HG02588 (cell line): ENCODE measurements around the gene KRT72.

Experiments used
- ATAC-seq: cut with Tn5 transposase; IDR thresholded peaks from one replicate; pipeline ENCODE4 v1.9.1; 2021; ENCODE audit warnings: mild to moderate bottlenecking, moderate library complexity; ENCODE audit not compliant: unreplicated experiment

Gene KRT72

GRCh38 chr12:52581481-52581880 lies 19.8 kb downstream of the KRT72 start:
- ATAC-seq = no peak

- no peak for ATAC-seq
Measured at GRCh38 chr12:52581066-52581465, 20.2 kb downstream of the KRT72 start.

DNA sequence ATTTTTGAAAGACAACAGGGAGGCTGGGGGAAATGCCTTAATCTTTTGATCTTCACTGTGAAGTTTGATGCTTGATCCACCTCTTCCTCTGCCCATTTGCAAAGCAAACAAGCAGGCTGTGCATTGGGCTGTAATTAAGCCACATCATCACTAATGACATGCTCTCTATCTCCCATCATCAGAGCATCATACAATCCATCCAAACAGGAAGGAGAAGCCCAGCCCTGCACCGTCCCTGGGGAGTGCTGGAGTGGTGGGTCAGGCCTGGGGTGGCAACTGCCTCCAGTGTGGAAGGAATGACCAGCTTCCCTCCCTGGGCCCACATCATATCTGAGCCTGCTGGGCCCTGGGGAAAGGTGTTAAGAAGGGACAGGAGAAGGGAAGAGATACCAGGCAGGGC lies 20.8 kb downstream of the KRT72 start:
- ATAC-seq = no peak

- ATAC-seq = no peak
Measured at GRCh38 chr12:52579468-52580465, 21.5 kb downstream of the KRT72 start.

GRCh38 chr12:52578469-52578868 lies 22.8 kb downstream of the KRT72 start:
- ATAC-seq = no peak

DNA sequence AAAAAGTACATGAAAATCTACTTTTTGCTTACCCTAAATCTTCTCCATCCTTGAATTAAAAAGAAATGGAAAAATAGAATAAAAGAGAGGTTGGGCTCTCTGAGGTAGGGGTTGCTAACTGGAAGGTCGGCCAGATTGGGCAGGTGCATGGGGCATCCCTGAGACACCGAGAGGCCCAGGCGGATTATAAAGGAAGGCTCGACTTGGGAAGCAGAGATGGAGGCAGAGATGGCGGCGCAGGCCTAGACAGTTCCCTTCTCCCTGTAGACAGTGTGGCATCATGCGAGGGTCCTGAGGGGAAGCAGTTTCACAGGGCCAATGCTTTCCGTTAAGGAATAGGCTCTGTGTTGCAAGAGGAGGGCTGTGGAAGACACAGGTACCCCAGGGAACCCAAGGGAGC lies 23.9 kb downstream of the KRT72 start:
- ATAC-seq = no peak

DNA sequence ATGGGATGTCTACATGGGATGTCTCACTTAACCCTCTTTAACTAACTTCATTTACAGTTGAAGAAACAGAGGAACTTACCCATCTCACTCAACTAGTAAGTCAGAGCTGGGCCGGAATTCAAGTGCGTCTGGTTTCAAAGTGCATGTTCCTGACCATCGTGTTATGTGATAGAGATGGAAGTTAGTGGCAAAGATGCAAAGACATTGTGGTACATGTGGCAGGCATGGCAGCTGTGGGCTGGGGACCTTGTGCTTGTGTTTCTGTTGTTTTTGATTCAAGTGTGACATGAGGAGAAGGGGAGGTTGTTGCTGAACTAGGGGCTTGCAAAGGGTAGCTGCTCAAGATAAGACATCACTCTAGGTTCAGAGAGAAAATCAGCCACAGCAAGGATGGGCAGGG lies 25.3 kb downstream of the KRT72 start:
- no peak for ATAC-seq

DNA sequence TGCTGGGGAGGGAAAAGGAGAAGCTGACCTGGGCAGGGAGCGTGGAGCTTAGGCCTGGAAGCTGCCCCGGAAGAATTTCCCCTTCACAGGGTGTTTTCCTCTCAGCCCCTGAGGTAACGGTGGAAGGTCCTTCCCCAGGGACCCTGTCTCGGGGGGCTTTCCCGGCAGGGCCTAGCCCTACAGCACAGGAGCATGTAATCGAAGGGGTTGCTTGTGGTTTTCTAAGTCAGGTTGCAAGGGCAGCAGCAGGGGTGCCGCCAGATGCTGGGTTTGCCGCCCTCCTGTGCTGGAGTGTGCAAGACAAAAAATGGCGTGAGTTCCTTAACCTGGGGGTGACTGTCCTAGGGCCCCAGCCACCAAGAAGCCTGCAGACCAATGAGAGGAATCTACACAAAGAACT lies 26.0 kb downstream of the KRT72 start:
- no peak for ATAC-seq

DNA sequence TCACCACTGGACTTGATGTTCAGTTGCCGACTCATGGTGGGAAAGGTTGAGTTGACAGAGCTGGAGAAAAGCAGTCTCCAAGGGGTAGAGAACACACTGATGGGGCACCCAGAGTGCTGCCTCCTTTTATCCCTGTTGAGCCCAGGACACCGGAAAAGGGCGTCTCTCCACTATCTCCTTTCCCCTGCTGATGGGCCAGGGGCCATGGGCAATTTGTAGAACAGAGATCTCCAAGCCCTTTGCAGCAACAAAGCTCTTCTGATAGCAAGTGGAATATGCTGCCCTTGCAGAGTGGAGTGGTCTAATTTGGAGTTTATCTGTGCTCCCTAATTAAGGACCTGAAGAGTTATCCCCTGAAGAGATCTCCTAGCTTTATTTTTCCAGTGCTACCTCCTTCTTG lies 27.5 kb downstream of the KRT72 start, which contains the start of gene KRT74:
Gene KRT74, minus strand, starts transcription at position 101 of the 400 bp plus-strand sequence. Its CDS starts 66 bp downstream, at position 35.
- no peak for ATAC-seq

DNA sequence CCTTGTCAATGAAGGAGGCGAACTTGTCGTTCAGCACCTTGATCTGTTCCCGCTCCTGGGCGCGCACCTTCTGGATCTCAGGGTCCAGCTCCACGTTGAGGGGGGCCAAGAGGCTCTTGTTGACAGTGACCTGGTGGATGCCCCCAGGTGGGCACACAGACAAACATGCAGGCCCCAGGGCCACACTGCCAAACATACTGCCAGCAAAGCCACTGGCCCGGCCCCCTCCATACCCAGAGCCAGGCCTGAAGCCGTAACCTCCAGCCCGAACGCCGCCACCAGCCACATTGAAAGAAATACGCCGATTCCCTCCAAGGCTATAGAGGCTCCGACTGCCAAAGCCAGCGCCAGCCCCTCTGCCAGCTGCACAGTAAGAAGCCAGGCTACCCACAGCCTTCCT lies 28.0 kb downstream of the KRT72 start:
- no peak for ATAC-seq

GRCh38 chr12:52570511-52570910 lies 30.8 kb downstream of the KRT72 start:
- ATAC-seq = no peak

GRCh38 chr12:52568111-52568510 lies 33.2 kb downstream of the KRT72 start:
- ATAC-seq = no peak

GRCh38 chr12:52566847-52567291 lies 34.4 kb downstream of the KRT72 start:
- ATAC-seq = no peak

- ATAC-seq = no peak
Measured at GRCh38 chr12:52564582-52564981, 36.7 kb downstream of the KRT72 start.

DNA sequence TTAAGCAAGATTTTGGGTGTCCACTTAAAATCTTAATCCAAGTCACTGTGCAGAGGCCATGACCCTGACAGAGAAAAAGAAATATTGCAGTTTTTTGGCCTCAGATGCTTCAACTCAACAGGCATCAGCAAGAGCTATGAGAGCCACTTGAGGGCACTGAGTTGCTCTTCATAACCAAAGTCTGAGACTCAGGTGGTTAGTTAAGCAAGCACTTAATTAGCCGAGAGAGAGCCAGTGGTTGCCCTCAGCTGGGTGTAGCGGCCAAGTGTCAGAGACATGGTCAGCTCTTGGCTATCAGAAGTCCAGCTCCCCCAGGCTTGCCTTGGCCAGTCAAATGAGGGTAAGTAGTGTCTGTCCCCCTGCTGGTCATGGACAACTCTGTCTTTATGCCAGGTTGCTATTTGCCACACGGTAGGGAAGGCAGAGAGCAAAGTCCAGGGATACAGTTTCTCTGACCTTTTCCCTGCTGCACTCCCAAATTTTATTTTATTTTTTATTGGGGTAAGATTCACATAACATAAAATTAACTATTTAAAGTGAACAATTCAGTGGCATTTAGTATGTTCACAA lies 39.3 kb downstream of the KRT72 start:
- no peak for ATAC-seq

- no peak for ATAC-seq
Measured at GRCh38 chr12:52559979-52560378, 41.3 kb downstream of the KRT72 start.

GRCh38 chr12:52558781-52559445 lies 42.4 kb downstream of the KRT72 start:
- ATAC-seq = no peak

- ATAC-seq = no peak
Measured at GRCh38 chr12:52557476-52557875, 43.8 kb downstream of the KRT72 start.

DNA sequence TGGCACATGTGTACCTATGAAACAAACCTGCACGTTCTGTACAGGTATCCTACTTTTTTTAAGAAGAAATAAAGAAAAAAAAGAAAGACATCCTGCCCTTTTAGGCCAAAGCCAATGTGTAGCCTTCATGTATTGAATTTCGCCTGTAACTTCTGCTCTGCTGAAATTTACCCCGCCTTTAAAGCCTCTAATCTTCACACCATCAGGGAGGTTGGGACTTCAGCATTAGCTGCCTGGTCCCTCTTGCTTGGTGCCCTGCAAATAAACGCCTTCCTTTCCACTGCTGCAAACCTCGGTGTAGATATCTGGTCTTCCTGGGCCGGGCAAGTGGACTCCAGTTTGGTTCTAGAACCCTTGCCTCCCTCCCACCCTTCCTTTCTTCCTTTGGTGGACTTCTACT lies 45.7 kb downstream of the KRT72 start:
- no peak for ATAC-seq

DNA sequence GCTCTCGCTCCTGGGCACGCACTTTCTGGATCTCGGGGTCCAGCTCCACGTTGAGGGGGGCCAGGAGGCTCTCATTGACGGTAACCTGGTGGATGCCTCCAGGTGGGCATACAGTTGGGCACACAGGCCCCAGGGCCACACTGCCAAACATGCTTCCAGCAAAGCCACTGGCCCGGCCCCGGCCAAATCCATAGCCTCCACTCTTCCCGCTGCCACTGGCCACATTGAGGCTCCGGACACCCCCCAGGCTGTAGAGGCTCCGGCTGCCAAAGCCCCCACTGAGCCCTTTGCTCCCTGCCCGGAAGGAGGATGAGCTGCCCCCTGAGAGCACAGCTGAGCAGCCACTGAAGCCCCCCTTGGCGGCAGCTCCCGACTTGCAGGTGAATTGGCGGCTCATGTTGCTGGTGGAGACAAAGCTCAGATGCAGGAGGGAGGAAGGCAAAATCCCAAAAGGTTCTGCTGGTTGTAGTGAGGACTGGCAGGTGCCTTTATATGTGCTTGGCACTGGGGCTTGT lies 48.5 kb downstream of the KRT72 start, which contains the start of gene KRT71:
Gene KRT71, minus strand, starts transcription at position 465 of the 515 bp plus-strand sequence. Its CDS starts 68 bp downstream, at position 397.
- ATAC-seq = no peak

- no peak for ATAC-seq
Measured at GRCh38 chr12:52552055-52552454, 49.2 kb downstream of the KRT72 start.
